ENCODE measurements around the gene LRCH1.

LRCH1 gene

GRCh38 chr13:46621133-46621532 is 68.2 kb downstream of the LRCH1 start:
- Histone ChIP-seq H3K9me3 (ENCODE audit: low read length) (no peaks in the 10 kb centered on the region), H3K4me1 (ENCODE audit: insufficient read depth, low read length) (peaks cover 18% of the 10 kb centered on the region), H3K4me3 (ENCODE audit: low read length) (no peak overlapping the region), H3K27me3 (ENCODE audit: insufficient read depth, low read length) (no peaks in the 10 kb centered on the region), H3K36me3 (ENCODE audit: insufficient read depth, low read length) (no peaks in the 10 kb centered on the region), H2AFZ (ENCODE audit: low read depth, low read length) (no peak overlapping the region)

GRCh38 chr13:46621792-46622629 is 69.0 kb downstream of the LRCH1 start:
- no peak overlapping the region for H3K4me3 ChIP-seq (ENCODE audit: low read length)
- no peaks in the 10 kb centered on the region for H3K9me3 ChIP-seq (ENCODE audit: low read length)
- no peaks in the 10 kb centered on the region for H3K27me3 ChIP-seq (ENCODE audit: insufficient read depth, low read length)
- H3K4me1 ChIP-seq (ENCODE audit: insufficient read depth, low read length) = peaks cover 16% of the 10 kb centered on the region
- H2AFZ ChIP-seq (ENCODE audit: low read depth, low read length) = no peak overlapping the region
- no peaks in the 10 kb centered on the region for H3K36me3 ChIP-seq (ENCODE audit: insufficient read depth, low read length)

GRCh38 chr13:46622630-46623256 is 69.8 kb downstream of the LRCH1 start:
- no peaks in the 10 kb centered on the region for H3K9me3 ChIP-seq (ENCODE audit: low read length)
- H3K4me3 ChIP-seq (ENCODE audit: low read length) = no peak overlapping the region
- no peaks in the 10 kb centered on the region for H3K36me3 ChIP-seq (ENCODE audit: insufficient read depth, low read length)
- H3K27me3 ChIP-seq (ENCODE audit: insufficient read depth, low read length) = no peaks in the 10 kb centered on the region
- H3K4me1 ChIP-seq (ENCODE audit: insufficient read depth, low read length) = peaks cover 15% of the 10 kb centered on the region
- no peak overlapping the region for H2AFZ ChIP-seq (ENCODE audit: low read depth, low read length)

GRCh38 chr13:46624353-46624752 is 71.4 kb downstream of the LRCH1 start:
- Histone ChIP-seq H3K4me1 (ENCODE audit: insufficient read depth, low read length) (peaks cover 15% of the 10 kb centered on the region), H3K36me3 (ENCODE audit: insufficient read depth, low read length) (no peaks in the 10 kb centered on the region), H3K4me3 (ENCODE audit: low read length) (no peak overlapping the region), H3K9me3 (ENCODE audit: low read length) (no peaks in the 10 kb centered on the region), H3K27me3 (ENCODE audit: insufficient read depth, low read length) (no peaks in the 10 kb centered on the region), H2AFZ (ENCODE audit: low read depth, low read length) (no peak overlapping the region)

- no peaks in the 10 kb centered on the region for H3K9me3 ChIP-seq (ENCODE audit: low read length)
- H3K4me1 ChIP-seq (ENCODE audit: insufficient read depth, low read length) = peaks cover 15% of the 10 kb centered on the region
- H3K4me3 ChIP-seq (ENCODE audit: low read length) = no peak overlapping the region
- no peak overlapping the region for H2AFZ ChIP-seq (ENCODE audit: low read depth, low read length)
- no peaks in the 10 kb centered on the region for H3K27me3 ChIP-seq (ENCODE audit: insufficient read depth, low read length)
- no peaks in the 10 kb centered on the region for H3K36me3 ChIP-seq (ENCODE audit: insufficient read depth, low read length)
These were observed 71.9 kb downstream of the LRCH1 start for GRCh38 chr13:46624821-46625220.

DNA sequence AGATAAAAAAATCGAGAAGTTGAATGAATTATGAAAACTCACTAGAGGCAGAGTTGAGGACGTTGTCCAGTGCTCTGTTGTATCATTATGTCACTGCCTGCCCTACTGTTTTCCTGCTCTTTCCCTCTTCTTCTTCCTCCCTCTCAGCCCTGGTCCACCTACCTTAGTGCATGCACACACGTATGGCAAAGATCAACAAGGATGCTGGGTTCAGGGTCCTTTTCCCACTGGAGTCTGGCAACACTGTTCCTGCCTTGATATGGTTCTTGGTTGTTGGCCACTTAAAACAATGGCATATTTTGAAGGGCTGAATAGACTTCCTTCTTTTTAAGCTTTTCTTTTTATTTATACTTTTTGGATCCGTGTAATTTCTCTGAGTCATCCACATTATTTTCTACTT is 74.5 kb downstream of the LRCH1 start:
- Histone ChIP-seq H3K4me1 (ENCODE audit: insufficient read depth, low read length) (peaks cover 13% of the 10 kb centered on the region), H2AFZ (ENCODE audit: low read depth, low read length) (no peak overlapping the region), H3K9me3 (ENCODE audit: low read length) (no peaks in the 10 kb centered on the region), H3K36me3 (ENCODE audit: insufficient read depth, low read length) (no peaks in the 10 kb centered on the region), H3K27me3 (ENCODE audit: insufficient read depth, low read length) (no peaks in the 10 kb centered on the region), H3K4me3 (ENCODE audit: low read length) (no peak overlapping the region)

- H3K36me3 ChIP-seq (ENCODE audit: insufficient read depth, low read length) = no peaks in the 10 kb centered on the region
- H3K4me1 ChIP-seq (ENCODE audit: insufficient read depth, low read length) = peaks cover 8% of the 10 kb centered on the region
- no peak overlapping the region for H2AFZ ChIP-seq (ENCODE audit: low read depth, low read length)
- H3K9me3 ChIP-seq (ENCODE audit: low read length) = no peaks in the 10 kb centered on the region
- H3K27me3 ChIP-seq (ENCODE audit: insufficient read depth, low read length) = no peaks in the 10 kb centered on the region
- no peak overlapping the region for H3K4me3 ChIP-seq (ENCODE audit: low read length)
These were observed 75.8 kb downstream of the LRCH1 start for GRCh38 chr13:46628622-46629365.

GRCh38 chr13:46629811-46630413 is 76.9 kb downstream of the LRCH1 start:
- no peaks in the 10 kb centered on the region for H3K36me3 ChIP-seq (ENCODE audit: insufficient read depth, low read length)
- H2AFZ ChIP-seq (ENCODE audit: low read depth, low read length) = no peak overlapping the region
- H3K4me1 ChIP-seq (ENCODE audit: insufficient read depth, low read length) = peaks cover 8% of the 10 kb centered on the region
- H3K4me3 ChIP-seq (ENCODE audit: low read length) = no peak overlapping the region
- H3K27me3 ChIP-seq (ENCODE audit: insufficient read depth, low read length) = no peaks in the 10 kb centered on the region
- H3K9me3 ChIP-seq (ENCODE audit: low read length) = no peaks in the 10 kb centered on the region

DNA sequence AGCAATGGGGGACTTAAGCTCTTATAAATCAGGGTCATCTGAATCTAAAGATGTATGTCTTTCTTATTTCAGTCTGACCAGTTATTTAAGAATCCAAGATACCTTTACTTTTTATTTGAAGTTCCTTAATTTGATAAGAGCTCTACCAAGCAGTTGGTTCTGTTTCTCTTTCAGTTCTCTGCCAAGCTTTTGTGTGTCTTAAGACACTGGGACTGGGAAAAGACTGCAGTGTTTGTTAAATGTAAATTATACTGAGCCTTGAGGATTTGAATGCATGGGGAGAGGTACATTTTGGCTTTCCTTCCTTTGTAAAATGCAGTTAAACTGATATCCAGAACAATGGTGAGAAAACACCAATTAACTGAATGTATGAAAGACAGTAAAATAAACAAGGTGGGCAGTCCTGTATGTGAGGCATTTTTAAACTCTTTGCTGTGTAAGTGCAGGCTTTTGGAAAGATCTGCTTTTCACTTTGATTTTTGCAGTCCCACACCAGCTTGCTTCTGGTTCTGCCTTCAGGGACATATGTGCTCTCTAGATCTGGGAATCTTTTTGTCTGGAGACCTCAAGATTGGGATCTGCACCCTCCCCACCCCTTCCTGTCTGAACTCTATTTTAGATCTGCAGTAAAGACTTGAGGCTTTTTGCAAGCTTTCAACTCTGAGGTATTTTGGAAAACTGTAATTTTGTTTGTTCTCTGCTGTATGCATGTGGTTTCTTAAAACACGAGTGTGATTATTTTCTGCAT is 77.6 kb downstream of the LRCH1 start:
- H3K4me1 ChIP-seq (ENCODE audit: insufficient read depth, low read length) = peaks cover 8% of the 10 kb centered on the region
- H3K36me3 ChIP-seq (ENCODE audit: insufficient read depth, low read length) = no peaks in the 10 kb centered on the region
- no peak overlapping the region for H2AFZ ChIP-seq (ENCODE audit: low read depth, low read length)
- no peaks in the 10 kb centered on the region for H3K27me3 ChIP-seq (ENCODE audit: insufficient read depth, low read length)
- H3K4me3 ChIP-seq (ENCODE audit: low read length) = no peak overlapping the region
- H3K9me3 ChIP-seq (ENCODE audit: low read length) = no peaks in the 10 kb centered on the region

- H2AFZ ChIP-seq (ENCODE audit: low read depth, low read length) = no peak overlapping the region
- no peaks in the 10 kb centered on the region for H3K27me3 ChIP-seq (ENCODE audit: insufficient read depth, low read length)
- no peaks in the 10 kb centered on the region for H3K36me3 ChIP-seq (ENCODE audit: insufficient read depth, low read length)
- peaks cover 8% of the 10 kb centered on the region for H3K4me1 ChIP-seq (ENCODE audit: insufficient read depth, low read length)
- H3K9me3 ChIP-seq (ENCODE audit: low read length) = no peaks in the 10 kb centered on the region
- no peak overlapping the region for H3K4me3 ChIP-seq (ENCODE audit: low read length)
These were observed 78.2 kb downstream of the LRCH1 start for GRCh38 chr13:46631179-46631542.

- Histone ChIP-seq H3K9me3 (ENCODE audit: low read length) (no peaks in the 10 kb centered on the region), H3K36me3 (ENCODE audit: insufficient read depth, low read length) (no peaks in the 10 kb centered on the region), H2AFZ (ENCODE audit: low read depth, low read length) (no peak overlapping the region), H3K27me3 (ENCODE audit: insufficient read depth, low read length) (no peaks in the 10 kb centered on the region), H3K4me3 (ENCODE audit: low read length) (no peak overlapping the region), H3K4me1 (ENCODE audit: insufficient read depth, low read length) (peaks cover 8% of the 10 kb centered on the region)
These were observed 79.2 kb downstream of the LRCH1 start for GRCh38 chr13:46632176-46632575.

- no peak overlapping the region for H3K4me3 ChIP-seq (ENCODE audit: low read length)
- no peak overlapping the region for H2AFZ ChIP-seq (ENCODE audit: low read depth, low read length)
- H3K9me3 ChIP-seq (ENCODE audit: low read length) = no peaks in the 10 kb centered on the region
- H3K27me3 ChIP-seq (ENCODE audit: insufficient read depth, low read length) = no peaks in the 10 kb centered on the region
- no peaks in the 10 kb centered on the region for H3K36me3 ChIP-seq (ENCODE audit: insufficient read depth, low read length)
- H3K4me1 ChIP-seq (ENCODE audit: insufficient read depth, low read length) = peaks cover 8% of the 10 kb centered on the region
These were observed 80.4 kb downstream of the LRCH1 start for GRCh38 chr13:46633416-46633815.

Data from neuron (in vitro differentiated cells).